H54 (cell line): Measurements from ENCODE around the gene TRIM9.
"Not testable (repeated sequence)": the region's sequence is repeated elsewhere in the genome, so short reads cannot be mapped to it uniquely, and the experiment has no call there.

Experiments
- DNase-seq: peaks from one replicate; pipeline ENCODE4 v3.0.0; 2011; ENCODE audit warnings: low spot score, mixed read lengths; ENCODE audit not compliant: insufficient read length
- FAIRE-seq: peaks from 3 replicates; lab custom pipeline; 2011; peaks lifted over from hg19 to GRCh38; lab: Jason Lieb, UNC
- POLR2A ChIP-seq: IDR thresholded peaks from 2 replicates; pipeline ENCODE4 v1.6.1; 2011; ENCODE audit warnings: low read depth, mild to moderate bottlenecking, low read length

The TRIM9 gene

DNA sequence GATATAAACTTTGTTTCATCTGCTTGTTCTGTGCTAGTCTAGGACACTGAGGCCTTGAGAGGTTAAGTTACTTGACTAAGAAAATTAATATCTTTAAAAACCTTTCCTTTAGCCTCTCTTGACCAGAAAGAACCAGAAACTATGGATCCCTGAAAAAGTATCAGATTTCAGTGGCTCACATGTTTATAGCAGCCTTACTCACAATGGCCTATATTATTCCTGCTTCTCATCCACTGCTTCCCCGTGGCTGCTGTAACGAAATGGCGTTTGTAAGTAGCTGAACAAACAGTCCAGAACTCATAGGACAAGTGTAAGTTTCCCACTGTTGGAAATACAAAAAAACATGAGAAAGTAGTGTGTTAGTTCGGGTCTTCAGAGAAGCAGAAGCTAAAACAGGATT lies 147.5 kb downstream of the TRIM9 start:
- DNase-seq, result no peak
- FAIRE-seq, result no peak
- no peak for TF ChIP-seq POLR2A

GRCh38 chr14:50946234-50946935 lies 148.5 kb downstream of the TRIM9 start:
- FAIRE-seq (no peak), DNase-seq (no peak)
- no peak for TF ChIP-seq POLR2A

GRCh38 chr14:50944647-50945413 lies 150.1 kb downstream of the TRIM9 start:
- DNase-seq, result peak; percentile 40
- peak; percentile 30 for FAIRE-seq
- TF ChIP-seq POLR2A, result no peak

DNA sequence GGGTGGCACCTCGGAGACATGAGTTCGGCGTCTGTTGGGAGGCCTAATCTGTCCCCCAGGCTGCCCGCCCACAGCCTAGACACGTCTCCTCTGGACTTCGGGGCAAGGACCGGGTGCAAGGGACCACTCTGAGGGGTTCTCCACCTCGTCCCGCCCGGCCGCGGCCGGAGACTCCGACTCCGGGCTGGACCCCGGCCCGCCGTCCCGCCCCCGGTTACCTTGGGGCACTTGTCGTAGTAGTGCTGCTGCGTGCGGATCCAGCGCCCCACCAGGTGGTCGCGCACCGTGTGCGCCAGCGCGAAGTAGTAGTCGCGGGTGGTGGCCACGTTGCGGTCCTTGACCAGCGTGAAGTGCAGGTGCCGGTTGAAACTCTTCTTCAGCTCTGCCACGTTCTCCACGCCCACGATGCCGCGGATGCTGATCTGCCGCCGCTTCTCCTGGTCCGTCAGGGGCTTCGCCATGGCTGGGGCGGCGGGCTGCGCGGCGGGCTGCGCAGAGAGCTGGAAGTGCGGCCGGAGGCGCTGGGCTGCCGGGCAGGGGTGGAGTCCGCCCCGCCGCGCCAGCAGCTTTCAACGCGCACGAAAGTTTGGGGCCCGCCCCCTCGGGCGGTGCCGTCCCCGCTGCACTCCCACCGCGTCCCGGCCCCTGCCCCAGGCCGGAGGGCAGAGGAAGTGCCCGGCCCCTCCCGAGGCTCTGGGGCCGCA lies 150.8 kb downstream of the TRIM9 start, which contains the start of gene PYGL:
Gene PYGL, minus strand, starts transcription at position 541 of the 704 bp plus-strand sequence. Its CDS starts 80 bp downstream, at position 461.
- FAIRE-seq, result no peak
- DNase-seq, result peak; percentile 51
- peak; percentile 44 for TF ChIP-seq POLR2A

GRCh38 chr14:50943261-50943942 lies 151.5 kb downstream of the TRIM9 start:
- DNase-seq, result peak; percentile 44
- no peak for TF ChIP-seq POLR2A
- FAIRE-seq, result peak; percentile 87

GRCh38 chr14:50941638-50942037 lies 153.3 kb downstream of the TRIM9 start:
- not testable (repeated sequence) for DNase-seq, FAIRE-seq

DNA sequence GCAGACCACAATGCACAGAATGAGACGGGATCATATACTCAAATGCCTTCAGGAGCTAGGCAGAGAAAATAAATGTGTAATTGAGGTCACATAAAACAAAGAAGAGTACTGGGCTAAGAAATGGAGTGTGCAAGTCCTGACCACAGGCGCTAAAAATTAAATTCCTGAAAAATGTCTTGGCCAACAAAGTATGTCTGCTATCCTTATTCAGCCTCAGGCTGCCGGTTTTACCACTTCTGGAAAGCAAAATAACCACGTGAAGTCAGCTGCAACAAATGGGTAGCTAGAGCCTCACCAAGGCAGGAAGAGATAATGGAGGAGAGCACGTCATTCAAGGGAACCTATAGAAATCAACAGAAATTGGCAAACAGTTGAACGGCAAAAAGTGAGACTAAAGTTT lies 153.8 kb downstream of the TRIM9 start:
- no peak for TF ChIP-seq POLR2A
- no peak for DNase-seq

DNA sequence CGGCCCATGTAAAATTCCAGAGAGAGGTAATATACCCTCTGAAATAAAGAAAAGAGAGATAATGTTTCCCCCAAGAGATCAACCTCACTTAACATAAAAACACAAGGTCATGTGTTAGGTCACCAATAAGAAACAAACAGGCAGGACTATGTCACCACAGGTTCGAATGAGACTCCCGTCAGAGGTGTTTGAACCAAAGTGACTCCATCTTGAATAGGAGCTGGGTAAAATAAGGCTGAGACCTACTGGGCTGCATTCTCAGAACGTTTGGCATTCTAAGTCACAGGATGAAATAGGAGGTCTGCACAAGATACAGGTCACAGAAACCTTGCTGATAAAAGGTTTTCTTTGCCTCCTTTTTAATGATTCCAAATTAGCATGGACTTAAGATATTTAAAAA lies 157.1 kb downstream of the TRIM9 start:
- DNase-seq (no peak), FAIRE-seq (no peak)
- no peak for TF ChIP-seq POLR2A

More for the DNA sequence above, 153.8 kb downstream of the TRIM9 start:
- no peak for FAIRE-seq

DNA sequence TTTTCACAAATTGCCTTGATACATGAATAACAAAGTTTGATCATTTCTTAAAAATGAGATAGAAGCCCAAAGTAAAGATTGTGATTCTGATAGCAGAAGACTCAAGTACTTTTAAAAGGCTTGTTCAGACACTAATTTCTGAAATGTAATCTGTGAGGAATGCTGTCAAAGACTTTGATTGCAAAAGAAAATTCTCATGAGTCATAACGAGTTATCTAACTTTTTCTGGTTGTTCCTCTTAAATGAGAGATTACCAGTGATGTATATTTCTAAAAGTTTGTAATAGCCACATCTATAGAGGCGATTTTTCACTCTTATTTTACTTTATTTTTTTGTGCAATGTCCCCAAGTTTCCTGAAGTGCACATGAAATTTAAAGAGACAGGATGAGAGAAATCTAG lies 157.6 kb downstream of the TRIM9 start:
- TF ChIP-seq POLR2A, result no peak
- DNase-seq, result no peak
- FAIRE-seq, result no peak

DNA sequence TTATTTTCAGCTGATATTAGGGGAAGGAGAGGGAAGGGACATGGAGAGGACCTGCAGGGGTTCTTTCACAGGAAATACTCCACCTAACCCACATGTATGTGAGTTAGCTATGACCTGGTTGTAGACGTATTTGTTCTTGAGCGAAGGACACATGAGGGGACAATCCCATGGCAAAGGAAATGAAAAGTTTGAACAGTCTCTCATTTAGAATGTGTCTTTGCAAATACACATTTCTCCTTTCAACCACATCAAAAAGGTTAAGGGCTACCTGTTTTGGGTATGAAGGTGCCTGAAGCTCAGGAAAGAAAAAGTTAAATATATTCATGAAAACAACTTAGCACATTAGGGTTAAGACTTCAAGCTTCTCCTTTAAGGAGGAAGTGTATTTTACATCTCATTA lies 158.0 kb downstream of the TRIM9 start:
- DNase-seq (no peak), FAIRE-seq (no peak)
- TF ChIP-seq POLR2A, result no peak

GRCh38 chr14:50936016-50936340 lies 158.9 kb downstream of the TRIM9 start:
- DNase-seq (no peak), FAIRE-seq (no peak)
- no peak for TF ChIP-seq POLR2A

DNA sequence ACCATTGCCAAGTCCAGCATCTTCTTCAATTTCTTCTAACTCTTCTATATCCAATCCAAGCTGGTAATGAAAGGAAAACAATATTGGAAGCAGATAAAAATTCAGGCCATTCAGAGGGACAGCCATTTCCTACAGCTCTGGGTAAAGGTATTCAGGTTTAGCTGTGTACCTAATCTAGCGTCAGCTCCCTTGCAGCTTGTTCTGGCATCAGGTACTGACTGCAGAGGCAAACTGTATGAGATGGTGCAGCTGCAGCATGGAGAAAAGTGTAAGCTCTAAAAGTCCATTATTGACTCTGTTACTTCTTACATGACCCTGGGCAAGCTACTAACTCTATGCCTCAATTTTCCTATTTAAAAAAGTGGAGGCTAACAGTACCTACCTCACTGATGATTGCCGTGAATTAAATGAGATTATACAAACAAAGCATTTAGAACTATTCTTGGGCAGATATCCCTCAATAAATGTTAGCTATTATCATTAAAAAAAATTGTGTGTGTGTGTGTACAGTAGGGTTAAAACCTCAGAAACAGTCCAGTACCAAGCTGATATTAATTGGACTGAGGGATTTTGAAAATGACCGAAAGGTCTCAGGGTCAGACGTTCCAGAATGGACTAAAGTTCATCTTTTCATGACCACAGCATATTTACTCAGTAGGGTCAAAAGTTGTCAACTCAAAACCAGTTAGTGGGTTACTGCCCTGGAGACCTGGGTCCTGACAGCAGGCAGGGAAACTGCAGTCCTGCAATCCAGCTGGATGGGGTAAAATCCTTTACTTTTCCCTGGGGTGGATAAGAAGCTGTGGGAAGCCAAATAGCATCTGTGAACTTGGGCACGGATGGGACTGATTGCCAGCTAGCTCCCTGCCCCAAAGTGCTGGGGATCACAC lies 159.5 kb downstream of the TRIM9 start:
- no peak for FAIRE-seq

More for the DNA sequence above, 159.5 kb downstream of the TRIM9 start:
- no peak for DNase-seq
- no peak for TF ChIP-seq POLR2A
